CD4-positive, alpha-beta T cell treated with Interleukin-4 for 4 hours (primary cell): ENCODE data around the gene CDH6.

Source experiments
- DNase-seq: peaks from one replicate; pipeline ENCODE4 v3.0.0-alpha.2; 2020

Gene CDH6

DNA sequence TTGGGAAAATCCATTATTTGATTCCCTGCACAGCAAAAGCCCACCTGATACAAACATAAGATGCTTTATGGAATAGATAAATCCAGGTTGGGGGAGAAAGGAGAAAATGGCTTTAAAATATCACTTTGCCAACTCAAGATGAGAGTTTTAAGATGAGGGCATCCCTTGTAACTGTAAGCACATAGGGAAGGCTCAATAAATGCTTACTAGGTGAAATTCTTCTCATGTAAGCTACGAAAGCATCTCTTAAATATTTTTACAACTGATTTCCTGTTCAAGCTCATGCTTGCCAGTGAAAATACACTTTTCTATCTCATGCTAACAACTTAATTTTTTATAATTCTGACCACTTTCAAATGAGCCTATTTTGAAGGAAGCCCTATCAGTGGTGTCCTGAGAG is 11.5 kb downstream of the CDH6 start:
- DNase-seq = no peak

- DNase-seq = no peak
Observed at GRCh38 chr5:31208043-31208442, 14.6 kb downstream of the CDH6 start.

- DNase-seq = no peak
Observed at GRCh38 chr5:31209334-31209733, 15.8 kb downstream of the CDH6 start.

GRCh38 chr5:31211098-31211497 is 17.6 kb downstream of the CDH6 start:
- DNase-seq = no peak

DNA sequence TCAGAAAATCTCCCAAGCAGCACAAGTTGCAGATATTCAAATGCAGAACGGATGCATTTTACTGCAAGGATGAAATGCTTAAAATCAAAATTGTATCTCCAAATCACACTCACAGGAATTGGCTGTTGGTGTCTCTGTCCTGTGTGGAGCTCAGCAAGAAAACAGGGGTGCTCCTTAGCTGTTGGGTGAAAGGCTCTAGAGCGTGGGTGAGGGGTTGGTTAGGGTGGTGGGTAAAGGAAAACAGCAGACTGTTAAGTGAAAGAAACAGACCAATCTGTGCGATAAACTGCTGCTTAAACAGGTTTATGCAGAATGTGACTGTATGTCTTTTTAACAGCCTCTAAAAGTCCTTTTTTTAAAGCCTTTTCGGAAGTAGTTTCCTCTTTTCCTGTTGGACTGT is 19.8 kb downstream of the CDH6 start:
- no peak for DNase-seq

GRCh38 chr5:31213705-31214121 is 20.2 kb downstream of the CDH6 start:
- DNase-seq = no peak

- DNase-seq = no peak
Observed at GRCh38 chr5:31214229-31214628, 20.7 kb downstream of the CDH6 start.

DNA sequence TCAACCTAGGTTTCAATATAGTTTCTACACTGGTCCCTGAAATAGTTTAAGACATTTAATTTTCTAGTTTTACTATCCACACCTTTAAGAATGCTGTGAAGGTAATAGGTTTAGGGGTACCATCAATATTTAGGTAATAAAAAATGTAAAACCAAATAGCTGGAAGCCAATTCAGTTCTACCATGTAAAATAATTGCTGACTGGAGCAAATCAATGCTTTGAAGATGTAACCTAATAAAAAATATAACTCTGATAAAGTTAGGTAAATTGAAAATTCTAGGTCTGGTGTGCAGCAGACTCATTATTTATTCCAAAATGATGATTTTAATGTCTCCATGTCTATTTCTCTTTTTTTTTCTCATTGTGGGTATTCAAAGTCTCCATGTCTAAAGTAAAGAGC is 21.8 kb downstream of the CDH6 start:
- no peak for DNase-seq

DNA sequence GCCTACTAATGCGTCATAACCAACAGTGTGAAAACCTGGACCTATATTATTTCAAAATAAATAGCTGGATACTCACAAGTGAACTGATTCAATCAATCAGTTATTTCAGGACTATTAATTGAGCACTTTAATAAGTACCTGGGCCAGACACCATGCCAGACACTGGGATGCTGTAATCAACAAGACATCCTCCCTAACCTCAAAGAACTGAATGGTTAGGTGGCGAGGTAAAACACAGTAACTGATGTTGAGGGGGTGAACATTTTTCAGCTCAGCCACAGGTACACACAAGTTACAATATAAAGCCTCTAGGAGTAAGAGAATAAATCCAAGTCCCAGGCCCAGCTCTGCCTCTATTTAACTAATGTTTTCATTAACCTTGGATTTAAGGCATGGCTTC is 24.0 kb downstream of the CDH6 start:
- DNase-seq = no peak

DNA sequence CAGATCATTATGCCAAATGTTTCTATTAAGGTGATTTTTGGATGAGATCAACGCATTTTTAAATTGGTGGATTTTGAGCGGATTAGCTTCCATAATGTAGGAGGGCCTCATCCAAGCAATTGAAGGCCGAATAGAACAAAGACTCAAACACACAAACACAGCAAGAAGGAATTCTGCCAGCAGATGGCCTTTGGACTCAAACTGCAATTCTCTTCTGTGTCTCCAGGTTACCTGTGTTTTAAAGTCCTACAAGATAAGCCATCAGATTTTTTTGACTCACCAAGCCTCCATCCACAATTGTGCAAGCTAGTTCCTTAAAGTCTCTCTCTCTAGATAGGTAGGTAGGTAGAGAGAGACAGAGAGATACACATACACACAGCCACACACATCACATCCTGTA is 25.5 kb downstream of the CDH6 start:
- no peak for DNase-seq

DNA sequence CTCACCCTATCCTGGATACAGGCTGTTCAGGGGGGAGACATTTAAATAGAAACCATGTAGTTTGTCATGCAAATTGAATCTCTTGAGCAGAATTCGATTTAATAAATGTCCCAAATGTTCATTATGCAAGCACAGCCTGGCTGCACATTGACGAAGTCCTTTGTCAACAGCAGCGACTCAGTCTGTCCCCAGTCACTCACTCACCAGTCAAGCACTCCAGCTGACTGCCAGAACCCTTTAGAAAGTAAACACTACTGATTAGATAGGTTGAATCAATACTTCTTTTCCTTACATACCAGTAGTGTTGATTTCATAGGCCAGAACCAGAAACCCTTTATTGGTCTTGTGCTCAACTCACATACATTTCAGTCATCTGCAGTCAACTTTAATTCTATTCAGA is 27.5 kb downstream of the CDH6 start:
- DNase-seq = no peak

DNA sequence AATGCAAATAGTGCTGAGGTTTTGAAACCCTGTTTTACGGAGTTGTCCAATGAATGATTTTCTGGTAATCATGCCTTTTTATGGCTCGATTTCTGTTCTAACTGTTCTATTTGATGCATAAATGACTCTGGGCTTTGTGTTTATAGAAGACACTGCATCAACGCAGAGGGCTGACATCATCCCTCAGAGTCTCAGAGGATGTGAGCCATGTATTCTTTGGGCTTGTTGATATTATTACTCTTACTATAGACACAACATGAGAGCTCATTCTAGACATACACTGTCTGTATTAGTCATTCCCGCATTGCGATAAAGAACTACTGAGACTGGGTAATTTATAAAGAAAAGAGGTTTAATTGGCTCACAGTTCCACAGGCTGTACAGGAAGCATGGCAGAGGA is 31.6 kb downstream of the CDH6 start:
- DNase-seq = no peak

DNA sequence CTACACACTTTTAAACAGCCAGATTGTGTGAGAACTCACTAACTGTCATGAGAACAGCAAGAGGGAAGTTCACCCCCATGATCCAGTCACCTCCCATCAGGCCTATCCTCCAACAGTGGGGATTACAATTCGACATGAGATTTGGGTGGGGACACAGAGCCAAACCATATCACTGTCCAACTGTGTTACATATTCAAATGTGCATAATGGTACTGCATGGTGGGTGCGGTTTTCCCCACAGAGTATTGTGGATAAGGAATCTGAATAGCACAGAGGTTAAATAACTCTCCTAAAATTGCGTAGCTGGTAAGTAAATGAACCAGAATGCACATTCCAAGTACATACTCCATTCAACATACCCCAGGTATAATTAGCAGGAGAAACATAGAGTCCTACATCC is 32.1 kb downstream of the CDH6 start:
- no peak for DNase-seq

DNA sequence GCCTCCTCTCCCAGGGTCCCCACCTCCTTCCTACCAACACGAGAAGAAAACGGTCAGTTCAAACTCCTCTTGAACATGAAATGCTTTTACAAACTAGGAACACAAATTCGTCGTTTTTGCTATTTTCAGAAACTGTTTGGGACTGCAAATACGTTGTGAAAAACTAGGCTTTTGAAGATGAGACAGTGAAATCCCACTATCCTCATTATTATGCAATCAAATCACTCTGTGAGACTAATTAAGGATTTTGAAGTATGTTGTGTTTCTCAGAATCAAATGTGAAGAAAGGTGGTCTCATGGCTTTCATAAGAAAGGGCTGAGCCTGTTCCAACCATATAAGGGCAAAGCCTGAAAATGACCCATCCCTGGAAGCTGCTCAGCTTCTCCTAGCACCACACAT is 33.2 kb downstream of the CDH6 start:
- no peak for DNase-seq

GRCh38 chr5:31229266-31229665 is 35.8 kb downstream of the CDH6 start:
- DNase-seq = no peak

DNA sequence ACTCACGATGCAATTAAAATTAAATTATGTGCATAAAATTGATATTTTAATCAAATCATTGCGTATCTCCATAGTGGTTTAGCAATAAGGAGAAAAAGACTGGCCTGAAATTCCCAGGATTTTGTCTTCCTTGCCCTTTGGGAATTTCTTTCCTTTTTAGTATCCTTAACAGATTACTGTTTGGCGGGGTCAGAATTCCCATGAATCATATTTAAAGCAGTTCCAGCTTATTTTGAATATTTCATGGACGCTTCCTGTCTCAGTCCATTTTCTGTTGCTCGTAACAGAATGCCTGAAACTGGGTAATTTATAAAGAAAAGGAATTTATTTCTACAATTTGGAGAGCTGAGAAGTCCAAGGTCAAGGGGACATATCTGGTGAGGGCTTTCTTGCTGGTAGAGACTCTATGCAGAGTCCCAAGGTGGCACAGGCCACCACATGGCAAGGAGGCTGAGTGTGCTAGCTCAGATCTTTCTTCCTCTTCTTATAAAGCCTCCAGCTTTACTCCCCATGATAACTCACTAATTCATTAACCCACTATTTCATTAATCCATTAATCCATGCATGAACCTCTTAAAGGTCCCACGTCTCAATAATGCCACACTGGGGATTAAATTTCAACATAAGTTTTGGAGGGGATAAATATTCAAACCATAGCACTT is 37.8 kb downstream of the CDH6 start:
- no peak for DNase-seq

- no peak for DNase-seq
Observed at GRCh38 chr5:31232273-31232888, 38.9 kb downstream of the CDH6 start.

- no peak for DNase-seq
Observed at GRCh38 chr5:31235381-31235780, 41.9 kb downstream of the CDH6 start.

DNA sequence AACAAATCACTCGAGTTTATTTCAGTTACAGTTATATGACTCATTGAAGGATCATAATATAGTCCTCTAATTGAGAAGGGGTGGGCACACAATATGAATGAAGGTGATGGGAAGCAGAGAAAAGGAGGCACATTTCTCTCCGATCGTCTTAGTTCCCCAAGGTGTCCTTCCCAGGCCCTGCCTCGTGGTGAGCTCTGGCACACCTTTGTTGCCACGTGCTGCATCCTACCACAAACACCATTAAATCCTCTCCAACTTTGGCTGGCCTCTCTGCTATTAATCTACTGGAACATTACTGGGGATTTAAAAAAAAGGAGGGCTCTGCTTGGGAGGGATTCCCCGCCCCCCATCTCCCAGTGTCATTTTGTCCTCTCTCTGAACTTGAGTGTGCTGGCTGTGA is 42.9 kb downstream of the CDH6 start:
- no peak for DNase-seq

- DNase-seq = no peak
Observed at GRCh38 chr5:31237174-31237573, 43.7 kb downstream of the CDH6 start.

DNA sequence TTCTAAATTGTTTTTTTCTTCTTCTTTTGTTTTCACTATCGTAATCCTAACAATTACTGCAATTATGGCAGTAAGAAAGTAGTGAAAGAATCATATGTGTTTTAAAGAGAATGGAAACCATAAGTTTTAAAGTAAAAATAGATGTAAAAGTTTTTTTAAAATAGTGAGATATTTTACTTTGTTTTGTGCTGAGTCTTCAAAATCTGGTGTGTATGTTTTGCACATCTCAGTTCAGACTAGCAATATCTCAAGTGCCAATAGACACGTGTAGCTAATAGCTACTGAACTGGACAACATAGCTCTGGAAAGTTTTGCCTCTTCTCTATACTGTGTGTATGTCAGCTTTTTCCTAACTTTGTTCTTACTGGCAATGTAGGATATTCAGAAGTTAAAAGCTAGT is 45.0 kb downstream of the CDH6 start:
- DNase-seq = no peak

DNA sequence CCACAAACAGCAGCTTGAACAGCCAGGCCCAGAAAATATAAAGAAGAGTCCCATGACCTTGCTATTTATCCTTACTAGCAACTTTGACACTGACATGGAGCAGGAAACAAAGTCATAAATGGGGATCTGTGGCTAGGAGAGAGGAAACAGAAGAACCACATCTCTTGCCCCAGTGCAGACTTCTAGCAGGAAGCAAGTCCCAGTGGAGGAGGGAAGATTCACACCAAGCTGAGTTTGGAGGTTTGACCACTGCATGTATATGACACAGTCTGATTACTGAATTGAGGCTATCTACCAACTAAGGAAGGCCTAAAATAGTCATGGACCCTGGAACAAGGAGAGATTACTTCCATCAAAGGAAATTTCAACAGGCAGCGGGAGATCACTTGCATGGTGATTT is 51.4 kb downstream of the CDH6 start:
- no peak for DNase-seq

GRCh38 chr5:31247381-31247780 is 53.9 kb downstream of the CDH6 start:
- DNase-seq = no peak

- no peak for DNase-seq
Observed at GRCh38 chr5:31250201-31250600, 56.7 kb downstream of the CDH6 start.

DNA sequence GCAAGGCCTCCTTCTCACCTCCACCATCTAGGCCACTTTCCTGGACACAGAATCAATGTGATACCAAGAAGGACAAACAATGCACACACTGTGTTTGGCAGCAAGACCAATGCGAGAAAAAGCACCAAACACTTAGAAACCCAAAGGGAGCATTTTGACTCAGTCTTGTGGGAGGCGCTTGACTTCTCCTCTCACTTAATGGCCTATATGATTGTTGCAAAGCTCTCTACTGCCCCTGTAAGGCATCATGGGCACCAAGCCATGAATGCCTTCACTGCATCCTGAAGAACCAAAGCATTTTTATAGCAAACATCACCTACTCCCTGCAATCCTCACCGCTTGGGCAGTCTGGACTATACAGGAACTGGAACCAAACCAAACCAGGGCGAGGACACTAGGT is 57.5 kb downstream of the CDH6 start:
- no peak for DNase-seq
